ENCODE measurements around the gene ARL8A. TPM values are rescaled to one million over a fixed set of nuclear protein-coding genes. Genes with fewer than 3 reads are reported as not detected.

Gene ARL8A
- total and polyA plus RNA-seq, 10 of the 15 experiments (the other 5 are each of a cell fraction or from before 2014, with no cell fraction given), result 0.34 to 49.2 (median 15.4) TPM

DNA sequence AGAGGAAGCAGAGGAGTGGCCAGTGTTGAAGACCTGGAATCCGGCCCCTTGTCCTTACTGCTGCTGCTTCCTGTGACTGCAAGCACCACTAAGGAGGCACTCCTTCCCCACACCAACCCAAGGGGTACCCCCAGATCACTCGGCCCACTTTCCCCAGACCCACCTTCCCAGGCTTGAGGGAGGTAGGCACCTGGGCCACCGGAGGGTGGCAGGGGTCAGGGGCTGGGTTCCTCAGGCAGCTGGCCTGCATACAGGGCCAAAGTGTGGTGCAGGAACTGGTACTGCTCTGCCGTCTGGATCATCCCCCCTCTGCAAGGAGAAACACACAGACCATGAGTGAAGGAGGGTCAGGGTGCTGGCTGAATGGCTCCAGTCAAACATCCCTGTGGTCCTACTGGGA, 3.9 kb upstream of the ARL8A start:
- in situ Hi-C loops (cut with MboI), result no loop called here
- ATAC-seq (no peak), FAIRE-seq (no peak)

More for the DNA sequence above, 3.9 kb upstream of the ARL8A start:
- Histone ChIP-seq H3K4me3 (no peak overlapping the region), H3K9ac (ENCODE audit: control insufficient read depth, insufficient read depth, low read length) (no peak overlapping the region), H3K9me3 (replicated peaks; ENCODE audit: control insufficient read depth, insufficient read depth, low read length) (no peaks in the 10 kb centered on the region), H4K20me1 (ENCODE audit: control insufficient read depth, insufficient read depth) (no peaks in the 10 kb centered on the region), H2AFZ (ENCODE audit: control insufficient read depth, low read depth, low read length) (no peak overlapping the region), H3K4me2 (ENCODE audit: control insufficient read depth, insufficient read depth) (no peak overlapping the region), H3K36me3 (ENCODE audit: control insufficient read depth in 2 of 2, insufficient read depth in 2 of 2, low read length in 1 of 2) (peaks cover 21 to 24% of the 10 kb centered on the region in 2 experiments; a peak in 3 of 4 replicates), H3K27me3 (replicated peaks in 1 of 2; ENCODE audit: control insufficient read depth in 2 of 2, insufficient read depth in 2 of 2, low read length in 1 of 2) (no peaks in the 10 kb centered on the region), H3K4me1 (ENCODE audit: control insufficient read depth, insufficient read depth, low read length) (peaks cover 7% of the 10 kb centered on the region), H3K27ac (ENCODE audit: control insufficient read depth, insufficient read depth) (no peak overlapping the region), H3K79me2 (ENCODE audit: control insufficient read depth, insufficient read depth, low read length) (peaks cover 7% of the 10 kb centered on the region)
- 58% methylated on average over 4 of the region's 4 CpGs for WGBS (ENCODE audit: insufficient coverage, insufficient replicate concordance, low lambda C conversion rate, missing lambda C conversion rate)
- no TSS peak for BruUV-seq (replicated peaks)
- ChIA-PET CTCF (interaction anchor here (1.3 to 2.9 kb wide), 3 partner anchors 11 to 35 kb away, joined by 4 to 14 read pairs (median 12); partner anchors contain the start of gene PTPN7), SMC1A (ENCODE audit: uncharacterized antibody, unreplicated experiment) (interaction anchor here (0.6 kb wide), 1 partner anchor 12 kb away, joined by 3 read pairs; the partner anchor contains the start of gene PTPN7), RAD21 (ENCODE audit: unreplicated experiment) (interaction anchor here (0.7 kb wide), 1 partner anchor 556 kb away, joined by 3 read pairs; no protein-coding TSS in a partner anchor), POLR2A (interaction anchor here (0.6 to 3.3 kb wide), 2 partner anchors 11 to 149 kb away, joined by 8 to 15 read pairs; partner anchors contain the start of gene PTPN7)
- no peak for TF ChIP-seq MEF2A (IDR thresholded peaks at IDR 0.05; ENCODE audit: insufficient read depth, low read depth, low read length)
- TF ChIP-seq YBX1 (IDR thresholded peaks at IDR 0.05), result no peak
- no peak for TF ChIP-seq RAD21 (IDR thresholded peaks at IDR 0.05; ENCODE audit: insufficient read depth, low read depth, low read length)
- TF ChIP-seq, protein P1, sequence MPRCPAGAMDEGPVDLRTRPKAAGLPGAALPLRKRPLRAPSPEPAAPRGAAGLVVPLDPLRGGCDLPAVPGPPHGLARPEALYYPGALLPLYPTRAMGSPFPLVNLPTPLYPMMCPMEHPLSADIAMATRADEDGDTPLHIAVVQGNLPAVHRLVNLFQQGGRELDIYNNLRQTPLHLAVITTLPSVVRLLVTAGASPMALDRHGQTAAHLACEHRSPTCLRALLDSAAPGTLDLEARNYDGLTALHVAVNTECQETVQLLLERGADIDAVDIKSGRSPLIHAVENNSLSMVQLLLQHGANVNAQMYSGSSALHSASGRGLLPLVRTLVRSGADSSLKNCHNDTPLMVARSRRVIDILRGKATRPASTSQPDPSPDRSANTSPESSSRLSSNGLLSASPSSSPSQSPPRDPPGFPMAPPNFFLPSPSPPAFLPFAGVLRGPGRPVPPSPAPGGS (IDR thresholded peaks at IDR 0.05; ENCODE audit: borderline replicate concordance, insufficient read depth, low read depth, low read length, poor library complexity, severe bottlenecking), result no peak
- no peak for TF ChIP-seq BHLHE40 (IDR thresholded peaks at IDR 0.05; ENCODE audit: borderline replicate concordance in 1 of 2, low read depth in 2 of 2, low read length in 1 of 2)
- TF ChIP-seq BRCA1 (IDR thresholded peaks at IDR 0.05; ENCODE audit: low read depth, low read length), result no peak
- TF ChIP-seq KLF5 (IDR thresholded peaks at IDR 0.05; ENCODE audit: partially characterized antibody), result no peak
- 0 out of 2 replicates have a peak, but pooled peaks have one; percentile 40 for TF ChIP-seq POLR2A (IDR thresholded peaks at IDR 0.05; ENCODE audit: low read depth, low read length)
- TF ChIP-seq, protein P2, sequence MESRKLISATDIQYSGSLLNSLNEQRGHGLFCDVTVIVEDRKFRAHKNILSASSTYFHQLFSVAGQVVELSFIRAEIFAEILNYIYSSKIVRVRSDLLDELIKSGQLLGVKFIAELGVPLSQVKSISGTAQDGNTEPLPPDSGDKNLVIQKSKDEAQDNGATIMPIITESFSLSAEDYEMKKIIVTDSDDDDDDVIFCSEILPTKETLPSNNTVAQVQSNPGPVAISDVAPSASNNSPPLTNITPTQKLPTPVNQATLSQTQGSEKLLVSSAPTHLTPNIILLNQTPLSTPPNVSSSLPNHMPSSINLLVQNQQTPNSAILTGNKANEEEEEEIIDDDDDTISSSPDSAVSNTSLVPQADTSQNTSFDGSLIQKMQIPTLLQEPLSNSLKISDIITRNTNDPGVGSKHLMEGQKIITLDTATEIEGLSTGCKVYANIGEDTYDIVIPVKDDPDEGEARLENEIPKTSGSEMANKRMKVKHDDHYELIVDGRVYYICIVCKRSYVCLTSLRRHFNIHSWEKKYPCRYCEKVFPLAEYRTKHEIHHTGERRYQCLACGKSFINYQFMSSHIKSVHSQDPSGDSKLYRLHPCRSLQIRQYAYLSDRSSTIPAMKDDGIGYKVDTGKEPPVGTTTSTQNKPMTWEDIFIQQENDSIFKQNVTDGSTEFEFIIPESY (IDR thresholded peaks at IDR 0.05), result no peak
- TF ChIP-seq ZNF207 (IDR thresholded peaks at IDR 0.05; ENCODE audit: borderline replicate concordance), result no peak
- TF ChIP-seq ASH2L (IDR thresholded peaks at IDR 0.05; ENCODE audit: borderline replicate concordance, low read depth), result no peak
- TF ChIP-seq CBX3 (IDR thresholded peaks at IDR 0.05; ENCODE audit: borderline replicate concordance, low read depth), result no peak
- TF ChIP-seq, protein P3, sequence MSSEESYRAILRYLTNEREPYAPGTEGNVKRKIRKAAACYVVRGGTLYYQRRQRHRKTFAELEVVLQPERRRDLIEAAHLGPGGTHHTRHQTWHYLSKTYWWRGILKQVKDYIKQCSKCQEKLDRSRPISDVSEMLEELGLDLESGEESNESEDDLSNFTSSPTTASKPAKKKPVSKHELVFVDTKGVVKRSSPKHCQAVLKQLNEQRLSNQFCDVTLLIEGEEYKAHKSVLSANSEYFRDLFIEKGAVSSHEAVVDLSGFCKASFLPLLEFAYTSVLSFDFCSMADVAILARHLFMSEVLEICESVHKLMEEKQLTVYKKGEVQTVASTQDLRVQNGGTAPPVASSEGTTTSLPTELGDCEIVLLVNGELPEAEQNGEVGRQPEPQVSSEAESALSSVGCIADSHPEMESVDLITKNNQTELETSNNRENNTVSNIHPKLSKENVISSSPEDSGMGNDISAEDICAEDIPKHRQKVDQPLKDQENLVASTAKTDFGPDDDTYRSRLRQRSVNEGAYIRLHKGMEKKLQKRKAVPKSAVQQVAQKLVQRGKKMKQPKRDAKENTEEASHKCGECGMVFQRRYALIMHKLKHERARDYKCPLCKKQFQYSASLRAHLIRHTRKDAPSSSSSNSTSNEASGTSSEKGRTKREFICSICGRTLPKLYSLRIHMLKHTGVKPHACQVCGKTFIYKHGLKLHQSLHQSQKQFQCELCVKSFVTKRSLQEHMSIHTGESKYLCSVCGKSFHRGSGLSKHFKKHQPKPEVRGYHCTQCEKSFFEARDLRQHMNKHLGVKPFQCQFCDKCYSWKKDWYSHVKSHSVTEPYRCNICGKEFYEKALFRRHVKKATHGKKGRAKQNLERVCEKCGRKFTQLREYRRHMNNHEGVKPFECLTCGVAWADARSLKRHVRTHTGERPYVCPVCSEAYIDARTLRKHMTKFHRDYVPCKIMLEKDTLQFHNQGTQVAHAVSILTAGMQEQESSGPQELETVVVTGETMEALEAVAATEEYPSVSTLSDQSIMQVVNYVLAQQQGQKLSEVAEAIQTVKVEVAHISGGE (CRISPR knock-in tag; IDR thresholded peaks at IDR 0.05), result no peak
- TF ChIP-seq CBX5 (IDR thresholded peaks at IDR 0.05; ENCODE audit: low read depth), result no peak
- 0 out of 2 replicates have a peak, but pooled peaks have one; percentile 10 for TF ChIP-seq POLR2AphosphoS5 (IDR thresholded peaks at IDR 0.05; ENCODE audit: low read length)
- no peak for TF ChIP-seq SIN3A (IDR thresholded peaks at IDR 0.05; ENCODE audit: low read depth, low read length)
- no peak for TF ChIP-seq JUND (IDR thresholded peaks at IDR 0.05; ENCODE audit: low read depth, low read length)
- no peak for DNase-seq (ENCODE audit: low read depth, low spot score)
- intact Hi-C loops (cut with micrococcal nuclease; ENCODE audit: unreplicated experiment), result no loop called here

Measured in GM12878 (cell line).